GM10248 (cell line): Measurements from ENCODE around the gene PNPLA7.

Experiments used
- CTCF ChIA-PET: fragments of 300-600 bp; sonication (Branson Sonifier 250); formaldehyde crosslinking; extraction: SDS; loops from one replicate; lab custom pipeline; 2021; ENCODE audit warnings: antibody characterized with exemption; lab: Yijun Ruan, JAX
- POLR2A ChIA-PET: fragments of 350-650 bp; sonication (Branson Sonifier 250); formaldehyde crosslinking; extraction: SDS; loops from one replicate; lab custom pipeline; 2020; ENCODE audit warnings: antibody characterized with exemption; lab: Yijun Ruan, JAX
- DNase-seq: peaks from one replicate; pipeline ENCODE4 v3.0.0; 2012; ENCODE audit errors: extremely low spot score
- TF ChIP-seq, protein P1 (sequence below): IDR thresholded peaks from 2 replicates; pipeline ENCODE4 v1.5.1; 2012; ENCODE audit warnings: mild to moderate bottlenecking, low read depth; ENCODE audit errors: extremely low read depth, missing control alignments, control extremely low read depth

PNPLA7 gene

GRCh38 chr9:137427454-137428310 lies 122.5 kb downstream of the PNPLA7 start:
- CTCF ChIA-PET, result interaction anchor here (1.0 to 1.8 kb wide), 3 partner anchors 16 to 126 kb away, joined by 3 to 6 read pairs (median 4); partner anchors contain the start of gene NRARP
- TF ChIP-seq, protein P1, sequence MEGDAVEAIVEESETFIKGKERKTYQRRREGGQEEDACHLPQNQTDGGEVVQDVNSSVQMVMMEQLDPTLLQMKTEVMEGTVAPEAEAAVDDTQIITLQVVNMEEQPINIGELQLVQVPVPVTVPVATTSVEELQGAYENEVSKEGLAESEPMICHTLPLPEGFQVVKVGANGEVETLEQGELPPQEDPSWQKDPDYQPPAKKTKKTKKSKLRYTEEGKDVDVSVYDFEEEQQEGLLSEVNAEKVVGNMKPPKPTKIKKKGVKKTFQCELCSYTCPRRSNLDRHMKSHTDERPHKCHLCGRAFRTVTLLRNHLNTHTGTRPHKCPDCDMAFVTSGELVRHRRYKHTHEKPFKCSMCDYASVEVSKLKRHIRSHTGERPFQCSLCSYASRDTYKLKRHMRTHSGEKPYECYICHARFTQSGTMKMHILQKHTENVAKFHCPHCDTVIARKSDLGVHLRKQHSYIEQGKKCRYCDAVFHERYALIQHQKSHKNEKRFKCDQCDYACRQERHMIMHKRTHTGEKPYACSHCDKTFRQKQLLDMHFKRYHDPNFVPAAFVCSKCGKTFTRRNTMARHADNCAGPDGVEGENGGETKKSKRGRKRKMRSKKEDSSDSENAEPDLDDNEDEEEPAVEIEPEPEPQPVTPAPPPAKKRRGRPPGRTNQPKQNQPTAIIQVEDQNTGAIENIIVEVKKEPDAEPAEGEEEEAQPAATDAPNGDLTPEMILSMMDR, result no peak
- DNase-seq, result no peak
- POLR2A ChIA-PET, result no interaction called here

GRCh38 chr9:137426018-137426681 lies 124.1 kb downstream of the PNPLA7 start:
- TF ChIP-seq, protein P1, result no peak
- ChIA-PET CTCF (interaction anchor here (1.1 to 4.2 kb wide), 2 partner anchors 19 kb away, joined by 3 to 41 read pairs; no protein-coding TSS in a partner anchor), POLR2A (no interaction called here)
- no peak for DNase-seq

DNA sequence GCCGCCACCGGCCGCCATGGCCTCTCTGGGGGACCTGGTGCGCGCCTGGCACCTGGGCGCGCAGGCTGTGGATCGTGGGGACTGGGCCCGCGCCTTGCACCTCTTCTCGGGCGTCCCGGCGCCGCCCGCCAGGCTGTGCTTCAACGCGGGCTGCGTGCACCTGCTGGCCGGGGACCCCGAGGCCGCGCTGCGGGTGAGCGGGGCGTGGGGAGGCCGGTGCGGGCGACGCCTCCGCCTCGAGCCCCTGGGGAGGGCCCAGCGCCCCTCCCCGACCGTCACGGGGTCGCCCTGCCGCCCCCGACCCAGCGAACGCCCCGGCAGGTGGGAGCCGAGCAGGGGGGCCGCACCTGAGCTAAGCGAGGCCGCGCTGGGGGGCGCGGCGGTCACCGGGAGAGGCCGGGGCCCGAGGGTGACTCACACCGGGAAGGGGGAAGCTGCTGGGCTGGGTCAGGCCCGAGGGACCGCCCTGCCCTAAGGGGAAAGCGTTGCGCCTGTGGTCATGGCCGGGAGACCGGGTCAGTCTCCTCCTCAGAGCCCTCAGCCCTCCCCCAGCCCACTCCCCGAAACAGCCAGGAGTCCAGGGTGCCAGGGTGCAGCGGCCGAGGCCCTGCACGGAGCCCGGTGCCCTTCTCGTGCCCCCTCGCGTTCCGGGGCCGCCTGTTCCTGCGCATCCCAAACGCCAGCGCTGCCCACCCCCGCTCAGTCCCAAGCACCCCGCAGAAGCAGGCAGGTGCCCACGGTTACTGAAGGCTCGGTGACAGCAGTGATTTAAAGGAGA lies 126.5 kb downstream of the PNPLA7 start:
- POLR2A ChIA-PET, result interaction anchor here (0.6 to 1.2 kb wide), 3 partner anchors 121 to 183 kb away, joined by 3 to 6 read pairs (median 3); partner anchors contain the start of genes NRARP and TUBB4B
- TF ChIP-seq, protein P1, result no peak
- CTCF ChIA-PET, result interaction anchor here (0.8 to 4.2 kb wide), 20 partner anchors 9 to 183 kb away, joined by 3 to 41 read pairs (median 6); partner anchors contain the start of genes ENTPD8, NRARP, NSMF and TUBB4B
- DNase-seq, result no peak

DNA sequence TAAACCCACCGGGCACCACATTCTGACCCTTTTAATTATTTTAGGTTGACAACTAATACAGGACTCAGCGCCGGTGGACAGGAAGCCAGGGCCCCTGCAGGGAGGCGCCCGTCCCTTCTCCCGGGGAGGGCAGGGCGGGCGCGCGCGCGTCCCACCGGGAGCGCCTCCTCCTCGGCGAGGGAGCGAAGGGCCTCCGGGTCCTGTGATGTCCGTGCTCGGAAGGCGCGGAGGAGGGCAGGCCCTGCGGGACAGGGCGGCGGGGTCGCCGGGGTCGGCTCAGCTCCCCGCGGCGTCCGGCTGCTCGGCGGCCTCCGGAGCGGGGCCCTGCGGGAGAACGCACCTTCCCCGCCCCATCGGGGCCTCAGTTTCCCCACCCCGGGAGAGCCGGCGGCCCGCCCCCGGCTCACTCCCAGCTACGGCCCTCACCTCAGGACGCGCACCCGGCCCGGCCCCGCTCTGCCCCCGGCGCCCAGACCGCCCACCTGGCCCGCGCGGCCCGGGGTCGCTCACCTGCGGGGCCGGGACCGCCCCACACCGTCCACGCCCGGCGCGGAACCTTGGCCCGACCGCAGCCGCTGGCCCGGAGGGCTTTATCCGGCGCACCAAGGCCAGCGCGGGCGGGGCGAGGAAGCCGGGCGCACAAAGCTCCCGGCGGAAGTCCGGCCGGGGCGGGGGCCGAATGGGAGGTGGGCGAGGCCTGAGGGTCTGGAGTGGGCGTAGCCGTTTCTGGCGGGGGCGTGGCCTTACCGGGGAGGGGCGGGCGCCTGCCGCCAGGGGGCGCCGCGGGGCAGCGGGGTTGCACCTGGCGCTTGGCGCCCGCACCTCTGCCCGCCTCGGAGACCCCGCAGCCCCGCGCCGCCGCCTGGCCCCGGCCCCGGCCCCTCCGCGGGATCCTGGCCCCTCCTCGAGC lies 127.3 kb downstream of the PNPLA7 start, which contains the start of the genes EXD3 and NOXA1:
EXD3 (minus strand) TSS at position 559 of the 910 bp plus-strand sequence. CDS start 27,805 bp downstream, outside the sequence.
NOXA1 (plus strand) TSS at position 790 of the 910 bp plus-strand sequence. CDS start 137 bp downstream, outside the sequence.
- TF ChIP-seq, protein P1, result peak; percentile 65
- CTCF ChIA-PET, result interaction anchor here (0.6 to 4.2 kb wide), 27 partner anchors 9 to 334 kb away, joined by 3 to 41 read pairs (median 4); partner anchors contain the start of genes ENTPD8, NRARP, NSMF and PNPLA7
- DNase-seq, result peak; percentile 99
- POLR2A ChIA-PET, result interaction anchor here (0.6 to 1.2 kb wide), 3 partner anchors 121 to 182 kb away, joined by 3 to 6 read pairs (median 3); partner anchors contain the start of genes NRARP and TUBB4B

- ChIA-PET CTCF (interaction anchor here (0.8 to 4.2 kb wide), 14 partner anchors 11 to 333 kb away, joined by 3 to 41 read pairs (median 6); partner anchors contain the start of genes NRARP, NSMF and PNPLA7), POLR2A (interaction anchor here (1.2 kb wide), 1 partner anchor 181 kb away, joined by 6 read pairs; the partner anchor contains the start of gene TUBB4B)
- TF ChIP-seq, protein P1, result no peak
- no peak for DNase-seq
These were observed 128.2 kb downstream of the PNPLA7 start for GRCh38 chr9:137421838-137422603.
